GM19035 (cell line): ENCODE data around the gene ANKMY1.

Experiments
- ATAC-seq: cut with Tn5 transposase; IDR thresholded peaks from one replicate; pipeline ENCODE4 v1.9.1; 2021; ENCODE audit not compliant: unreplicated experiment

The ANKMY1 gene

DNA sequence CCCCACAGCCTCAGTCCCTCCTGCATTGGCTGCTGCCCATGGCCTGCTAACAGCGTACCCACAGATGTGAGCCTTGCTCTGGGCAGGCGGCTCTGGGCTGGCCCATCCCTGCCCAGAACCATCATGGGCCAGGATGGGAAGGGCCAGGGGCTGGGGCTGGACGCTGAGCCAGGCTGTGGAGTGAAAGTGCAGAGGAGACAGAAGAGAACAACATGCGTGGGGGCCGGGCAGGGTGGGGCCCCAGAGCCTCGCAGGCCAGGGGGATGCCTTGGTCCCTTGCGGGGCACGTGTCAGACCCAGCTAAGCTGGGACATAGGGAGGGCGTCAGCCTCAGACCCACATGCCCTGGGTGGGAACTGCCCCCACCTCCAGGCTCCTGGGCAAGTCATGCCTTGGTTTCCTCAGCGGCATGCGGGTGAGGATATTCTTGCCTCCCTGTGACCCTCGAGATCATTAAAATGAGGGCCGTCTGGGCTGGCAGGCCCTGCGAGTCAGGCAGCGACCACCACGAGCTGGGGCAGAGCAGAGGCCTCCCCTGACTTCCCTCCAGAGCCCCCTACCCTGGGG is 95.0 kb downstream of the ANKMY1 start:
- ATAC-seq, result no peak

DNA sequence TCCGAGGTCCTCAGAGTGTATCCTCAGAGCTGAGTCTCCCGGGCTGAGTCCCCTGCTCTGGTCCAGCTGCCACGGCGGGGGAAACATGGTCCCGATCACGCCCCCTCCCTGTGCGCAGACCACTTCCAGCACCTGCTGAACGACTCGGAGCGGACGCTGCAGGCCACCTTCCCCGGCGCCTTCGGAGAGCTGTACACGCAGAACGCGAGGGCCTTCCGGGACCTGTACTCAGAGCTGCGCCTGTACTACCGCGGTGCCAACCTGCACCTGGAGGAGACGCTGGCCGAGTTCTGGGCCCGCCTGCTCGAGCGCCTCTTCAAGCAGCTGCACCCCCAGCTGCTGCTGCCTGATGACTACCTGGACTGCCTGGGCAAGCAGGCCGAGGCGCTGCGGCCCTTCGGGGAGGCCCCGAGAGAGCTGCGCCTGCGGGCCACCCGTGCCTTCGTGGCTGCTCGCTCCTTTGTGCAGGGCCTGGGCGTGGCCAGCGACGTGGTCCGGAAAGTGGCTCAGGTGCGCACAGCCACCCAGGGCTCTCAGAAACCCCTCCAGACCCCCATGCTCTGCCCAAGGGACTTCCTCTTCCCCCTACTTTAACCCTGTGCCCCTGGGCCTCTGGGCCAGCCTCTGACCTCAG is 95.6 kb downstream of the ANKMY1 start:
- ATAC-seq, result no peak

DNA sequence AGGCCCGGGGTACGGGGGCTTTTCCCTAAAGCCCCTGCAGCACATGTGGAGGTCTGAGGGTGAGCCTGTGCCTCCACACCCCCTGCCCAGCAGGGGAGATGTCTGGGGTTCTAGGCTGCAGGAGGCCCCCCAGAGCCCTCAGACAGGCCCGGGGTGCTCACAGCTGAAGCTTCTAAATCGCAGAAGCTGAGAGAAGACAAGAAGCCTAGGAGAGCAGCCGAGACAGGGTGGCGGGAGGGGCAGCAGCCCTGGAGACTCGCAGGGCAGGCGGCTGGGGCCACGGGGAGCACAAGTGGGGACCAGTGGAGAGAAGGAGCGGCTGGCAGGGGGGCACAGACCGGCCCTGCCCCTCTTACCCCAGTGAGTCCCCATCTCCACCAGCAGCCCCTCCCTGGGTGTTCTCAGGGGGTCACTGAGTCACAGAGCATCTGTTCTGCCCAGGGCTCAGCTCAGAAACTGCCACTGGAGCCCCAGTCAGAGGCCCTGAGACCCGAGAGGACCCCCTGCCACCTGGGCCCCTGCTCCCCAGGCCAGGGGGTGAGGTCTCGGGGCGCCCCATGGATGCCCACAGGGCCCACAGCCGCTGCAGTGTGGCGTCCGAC is 96.2 kb downstream of the ANKMY1 start:
- no peak for ATAC-seq

DNA sequence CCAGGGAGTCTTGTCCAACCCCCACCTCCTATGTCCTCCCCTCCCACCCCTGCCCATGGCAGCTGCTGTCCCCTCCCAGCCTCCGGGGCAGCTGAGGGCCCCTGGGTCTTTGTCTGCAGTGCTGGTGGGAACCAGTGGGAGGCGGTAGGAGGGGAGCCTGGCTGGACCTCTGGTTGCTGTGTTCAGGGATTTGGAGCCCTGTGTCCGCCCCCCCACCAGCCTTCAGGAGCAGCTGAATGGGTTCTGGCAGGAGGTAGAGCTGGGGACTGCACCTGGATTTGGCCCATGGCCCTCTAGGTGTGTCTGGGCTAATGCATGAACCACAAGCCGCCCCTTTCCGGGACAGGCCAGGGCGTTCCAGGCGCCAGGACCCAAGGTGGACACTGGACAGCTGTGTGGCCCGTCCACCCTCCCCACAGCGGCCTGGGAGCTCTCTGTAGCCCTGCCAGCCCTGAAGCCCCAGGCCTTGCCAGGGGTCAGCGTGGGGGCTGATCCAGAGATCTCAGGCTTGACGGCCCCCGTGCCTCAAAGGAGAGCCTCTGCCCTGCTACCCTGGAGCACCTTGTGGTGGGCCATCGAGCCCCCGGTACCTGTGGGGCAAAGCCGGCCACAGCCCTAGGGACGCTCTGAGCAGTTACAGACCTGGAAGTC is 96.9 kb downstream of the ANKMY1 start:
- ATAC-seq, result no peak

DNA sequence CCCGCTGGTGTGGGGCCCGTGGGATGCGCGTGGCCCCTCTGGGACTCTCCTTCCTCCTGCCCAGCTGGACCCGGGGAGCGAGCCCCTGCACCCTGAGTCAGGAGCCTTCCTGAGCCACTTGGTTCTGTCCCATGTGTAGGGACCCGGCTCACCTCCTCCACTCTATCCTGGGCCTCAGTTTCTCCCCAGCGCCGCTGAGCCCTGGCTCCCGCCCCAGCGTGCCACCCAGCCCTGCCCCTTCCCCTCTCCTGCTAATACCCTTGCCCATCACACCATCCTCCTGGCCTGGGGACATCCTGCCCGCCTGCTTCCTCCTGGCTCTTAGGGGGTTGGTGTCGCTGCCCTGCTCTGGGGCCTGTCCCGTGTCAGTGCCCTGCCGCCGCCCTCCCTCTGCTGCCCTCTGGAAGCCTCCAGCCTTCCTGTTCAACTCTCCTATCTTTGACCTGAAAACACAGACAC is 97.5 kb downstream of the ANKMY1 start:
- no peak for ATAC-seq

DNA sequence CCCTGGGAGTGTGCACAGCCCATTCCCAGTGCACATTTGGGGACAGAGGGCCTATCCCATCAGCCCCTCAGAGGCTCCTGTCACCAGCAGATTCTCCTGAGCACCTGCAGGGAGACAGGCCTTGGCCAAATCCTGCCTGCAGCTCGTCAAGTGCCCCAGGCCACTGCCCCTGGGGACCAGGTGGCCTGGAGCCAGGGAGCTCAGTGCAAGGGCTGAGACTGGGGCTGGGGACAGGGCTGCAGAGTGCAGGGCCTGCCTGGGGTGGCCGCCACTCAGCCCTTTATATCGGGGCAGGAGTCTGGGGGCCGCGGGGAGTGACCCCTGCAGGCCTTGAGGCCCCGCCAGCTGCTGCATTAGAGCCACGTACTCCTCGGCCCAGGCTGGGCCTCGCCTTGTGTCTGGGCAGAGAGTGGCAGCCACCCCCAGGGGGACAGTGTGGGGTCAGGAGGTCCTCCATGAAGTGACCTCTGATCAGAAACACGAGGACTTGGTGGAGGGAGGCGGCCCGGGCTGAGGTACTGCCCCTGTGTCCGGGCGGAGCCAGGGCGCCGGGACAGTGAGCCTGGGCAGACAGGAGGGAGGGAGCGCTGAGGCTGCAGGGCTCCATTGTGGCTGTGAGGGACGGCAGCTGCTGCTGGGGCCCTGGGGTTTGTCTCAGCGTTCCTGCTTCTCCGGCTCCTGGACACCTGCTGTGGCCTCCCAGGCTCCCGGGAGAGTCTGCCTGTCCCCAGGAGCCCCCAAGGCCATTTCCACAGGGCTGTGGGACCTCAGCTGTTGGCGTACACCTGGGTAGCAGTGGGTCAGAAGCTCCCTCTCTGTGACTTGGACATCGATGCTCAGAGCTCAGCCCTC is 98.2 kb downstream of the ANKMY1 start:
- ATAC-seq, result no peak

DNA sequence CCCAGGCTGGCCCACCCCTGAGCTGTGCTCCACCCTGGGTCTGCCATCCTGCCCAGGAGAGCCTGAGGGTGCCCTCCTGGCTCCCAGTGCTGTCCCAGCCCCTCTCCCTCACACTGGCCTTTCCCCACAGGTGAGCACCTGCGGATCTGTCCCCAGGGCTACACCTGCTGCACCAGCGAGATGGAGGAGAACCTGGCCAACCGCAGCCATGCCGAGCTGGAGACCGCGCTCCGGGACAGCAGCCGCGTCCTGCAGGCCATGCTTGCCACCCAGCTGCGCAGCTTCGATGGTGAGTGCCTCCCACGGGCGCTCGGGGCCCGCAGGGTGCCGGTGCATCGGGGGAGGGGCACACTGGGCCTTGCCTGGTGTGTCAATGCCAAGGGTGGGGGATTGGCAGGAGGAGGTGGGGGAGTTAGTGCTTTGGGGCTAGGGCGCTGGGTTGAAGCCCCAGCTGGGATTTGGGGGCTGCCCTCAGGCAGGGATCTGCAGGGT is 98.8 kb downstream of the ANKMY1 start:
- ATAC-seq, result no peak

DNA sequence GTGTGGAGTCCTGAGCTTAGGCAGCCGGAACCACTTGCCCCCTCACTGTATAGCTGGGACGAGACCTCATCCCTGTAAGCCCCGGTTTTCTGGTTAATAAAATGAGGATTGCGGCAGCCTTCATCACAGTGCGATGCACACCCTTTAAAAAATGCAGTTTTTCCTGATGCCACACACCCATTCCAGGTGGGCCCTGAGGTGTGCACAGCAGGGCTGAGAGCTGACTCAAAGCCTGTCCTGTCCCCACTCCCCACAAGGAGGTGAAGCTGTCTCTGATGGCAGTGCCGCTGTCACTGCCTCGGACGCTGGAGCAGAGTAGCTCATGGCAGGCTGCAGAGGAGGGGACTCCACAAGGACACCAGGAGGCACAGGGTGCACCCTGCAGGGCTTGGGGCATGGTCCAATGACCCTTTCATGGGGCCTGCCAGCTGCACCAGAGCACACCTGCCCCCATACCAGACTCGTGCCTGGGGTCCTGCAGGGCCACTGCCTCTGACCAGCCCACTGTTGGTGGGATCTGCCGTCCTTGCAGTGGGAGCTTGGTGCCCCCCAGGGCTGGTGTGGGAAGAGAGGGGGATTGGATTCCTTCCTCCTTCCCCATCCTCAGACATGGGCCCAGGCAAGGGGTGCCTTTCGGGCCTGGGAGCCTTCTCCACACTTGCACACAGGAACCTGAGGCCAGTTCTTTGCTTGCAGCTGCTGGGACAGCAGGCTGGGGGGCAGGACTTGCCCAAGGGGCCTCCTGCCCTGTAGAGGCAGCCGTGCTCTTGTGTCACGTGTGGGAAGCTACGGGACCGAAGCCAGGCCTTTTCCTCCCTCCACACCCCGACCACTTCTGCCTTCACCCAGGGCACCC is 99.5 kb downstream of the ANKMY1 start:
- ATAC-seq, result no peak

DNA sequence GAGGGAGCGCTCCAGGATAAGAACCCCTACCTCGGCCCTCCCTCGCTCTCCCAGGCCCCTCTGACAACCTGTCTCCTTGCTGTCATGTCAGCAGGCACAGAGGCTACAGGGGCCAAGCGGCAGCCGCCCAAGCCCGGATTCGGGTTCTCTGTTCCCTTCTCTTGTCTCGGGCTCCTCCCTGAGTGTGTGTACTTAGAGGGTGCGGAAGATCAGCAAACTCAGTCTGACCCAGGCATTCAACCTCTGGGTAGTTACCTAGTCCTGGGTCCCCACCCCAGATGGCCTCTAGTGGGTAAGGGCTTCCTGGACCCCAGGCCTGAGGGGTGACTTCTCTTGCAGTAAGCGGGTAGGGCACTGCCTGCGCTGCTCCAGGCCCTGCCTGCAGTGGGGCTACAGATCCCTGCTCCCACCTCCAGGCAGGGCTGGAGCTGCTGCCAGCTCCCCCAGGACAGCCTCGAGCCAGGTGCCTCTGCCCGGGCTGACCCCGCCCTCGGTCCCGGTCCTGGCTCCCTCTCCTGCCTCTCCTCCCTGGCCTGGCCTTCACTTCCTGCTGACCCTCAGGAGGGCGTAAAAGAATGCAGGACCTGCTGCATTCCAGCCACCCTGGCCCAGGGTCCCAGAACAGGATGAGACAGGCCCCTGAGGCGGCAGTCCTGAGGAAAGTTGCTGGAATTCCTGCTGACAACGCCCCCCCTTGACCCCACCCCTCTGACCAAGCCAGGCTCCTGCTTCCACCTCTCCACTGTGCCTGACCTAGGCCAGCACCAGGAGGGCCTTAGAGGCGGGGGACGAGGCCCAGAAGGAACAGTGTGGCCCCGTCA is 100.4 kb downstream of the ANKMY1 start:
- no peak for ATAC-seq

DNA sequence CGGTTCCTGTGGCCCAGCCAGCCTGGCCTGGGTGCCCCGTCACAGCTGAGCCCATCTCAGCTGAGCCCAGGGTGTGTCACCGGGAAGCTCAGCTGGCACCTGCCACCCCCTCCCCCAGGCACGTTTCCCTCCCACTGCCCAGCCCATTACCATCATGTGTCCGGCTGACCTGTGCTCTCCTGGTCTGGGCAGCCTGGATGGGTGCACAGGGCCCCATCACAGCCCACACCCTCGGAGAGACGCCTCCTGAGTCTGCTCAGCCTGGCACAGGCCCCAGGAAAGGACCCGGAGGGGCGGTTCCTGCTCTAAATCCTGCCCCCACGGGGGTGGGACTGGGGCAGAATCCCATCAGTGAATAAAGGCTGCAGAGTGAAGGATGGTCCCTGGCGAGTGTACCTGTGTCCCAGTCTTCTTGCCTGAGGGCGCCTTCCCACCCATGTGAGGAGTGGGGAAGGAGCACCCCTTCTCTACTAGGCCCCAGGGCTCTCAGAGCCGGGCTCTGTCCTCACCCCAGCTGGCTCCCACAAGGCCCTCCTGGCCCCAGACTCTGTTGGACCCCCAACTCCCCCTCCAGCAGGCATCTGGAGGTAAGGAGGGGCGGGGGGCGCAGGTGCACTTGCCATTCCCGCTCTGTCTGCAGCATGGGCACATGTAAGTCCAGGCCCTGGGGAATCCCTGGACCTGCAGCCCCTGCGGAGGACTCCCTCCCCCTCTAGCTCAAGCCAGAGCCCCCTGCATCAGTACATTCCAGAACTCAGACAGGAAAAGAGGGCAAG is 101.2 kb downstream of the ANKMY1 start:
- ATAC-seq, result no peak

DNA sequence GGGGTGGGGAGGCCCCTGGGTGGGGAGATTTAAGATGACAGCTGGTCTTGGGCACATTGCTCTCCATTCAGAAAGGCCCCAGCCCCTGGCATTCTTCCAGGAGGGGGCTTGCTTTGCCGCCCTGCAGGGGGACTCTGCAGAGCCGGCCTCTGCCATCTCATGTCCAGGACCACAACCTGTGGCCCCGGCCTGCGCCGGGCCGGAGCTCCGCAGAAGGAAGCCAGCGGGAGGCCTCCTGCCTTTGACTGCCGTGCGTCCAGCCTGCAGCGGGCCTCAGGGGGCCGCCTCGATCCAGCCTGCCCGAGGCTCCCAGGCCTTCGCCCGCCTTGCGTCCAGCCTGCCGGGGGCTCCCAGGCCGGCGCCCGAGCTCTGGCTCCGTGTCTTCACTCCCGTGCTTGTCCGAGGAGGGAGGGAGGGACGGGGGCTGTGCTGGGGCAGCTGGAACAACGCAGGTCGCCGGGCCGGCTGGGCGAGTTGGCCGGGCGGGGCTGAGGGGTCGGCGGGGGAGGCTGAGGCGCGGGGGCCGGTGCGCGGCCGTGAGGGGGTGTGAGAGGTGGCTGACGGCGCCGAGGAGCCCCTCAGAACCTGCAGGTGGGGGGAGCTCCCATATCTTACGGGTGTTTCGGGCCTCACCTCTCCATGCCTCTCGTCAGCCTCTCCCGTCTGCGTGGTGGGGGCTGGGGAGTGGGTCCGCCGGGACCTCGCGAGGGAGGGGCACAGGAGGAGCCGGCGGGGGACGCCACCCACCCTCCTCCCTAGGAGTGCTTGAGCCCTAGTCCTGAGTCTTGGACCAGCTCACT is 101.9 kb downstream of the ANKMY1 start:
- no peak for ATAC-seq

DNA sequence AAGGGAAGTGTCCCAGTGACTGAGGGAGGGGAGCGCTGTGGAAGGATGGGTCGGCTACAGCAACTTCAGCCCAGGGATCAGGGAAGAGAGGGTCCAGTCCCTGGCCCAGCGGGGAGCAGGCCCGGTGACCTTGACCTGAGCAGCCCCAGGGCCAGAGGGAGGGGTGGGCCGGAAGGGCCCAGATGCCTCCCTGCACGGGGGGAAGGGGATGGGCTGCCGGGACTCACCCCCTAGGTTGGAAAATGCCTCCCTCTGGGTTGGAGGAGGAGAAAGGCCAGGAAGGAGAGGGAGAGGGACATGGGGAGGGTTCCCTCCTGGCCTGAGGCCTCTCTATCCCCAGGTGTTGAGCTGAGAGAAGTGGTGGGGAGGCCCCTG is 102.5 kb downstream of the ANKMY1 start:
- ATAC-seq, result no peak

DNA sequence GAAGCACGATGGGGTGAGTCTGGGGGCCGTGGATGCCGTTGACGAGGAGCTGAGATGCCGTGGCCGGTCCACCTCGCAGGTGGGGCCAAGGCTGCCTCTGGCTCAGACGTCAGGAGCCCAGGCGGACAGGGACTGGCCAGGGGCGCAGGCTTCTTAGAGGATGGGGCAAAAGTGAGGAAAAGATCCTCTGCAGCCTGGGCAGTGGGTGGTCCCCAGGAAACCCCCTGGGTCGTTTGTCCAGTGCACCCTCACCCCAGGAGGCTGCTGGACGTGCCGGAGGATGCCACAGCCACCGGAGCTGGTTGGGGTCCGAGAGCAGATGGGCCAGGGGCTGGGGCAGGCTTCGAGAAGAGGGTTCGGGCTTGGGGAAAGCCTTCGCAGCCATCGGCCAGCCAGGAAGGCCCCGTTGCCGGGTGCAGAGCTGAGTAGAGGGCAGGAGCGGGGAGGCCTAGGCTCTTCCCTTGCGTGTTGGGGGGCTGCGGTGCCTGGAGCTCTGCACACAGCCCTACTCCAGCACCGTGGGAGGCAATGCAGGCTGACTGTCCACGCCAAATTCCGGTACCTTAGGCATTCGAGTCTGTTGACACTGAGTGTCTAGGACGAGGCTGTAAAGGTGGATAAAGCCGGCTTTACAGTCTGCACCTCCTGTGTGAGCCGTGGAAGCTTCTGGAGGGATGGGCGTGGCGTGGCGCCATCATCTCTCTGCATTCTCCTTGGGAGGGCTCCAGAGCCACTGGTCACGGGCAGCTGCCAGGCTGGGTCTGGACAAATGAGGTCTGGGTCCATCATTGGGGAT is 103.5 kb downstream of the ANKMY1 start:
- ATAC-seq, result no peak

DNA sequence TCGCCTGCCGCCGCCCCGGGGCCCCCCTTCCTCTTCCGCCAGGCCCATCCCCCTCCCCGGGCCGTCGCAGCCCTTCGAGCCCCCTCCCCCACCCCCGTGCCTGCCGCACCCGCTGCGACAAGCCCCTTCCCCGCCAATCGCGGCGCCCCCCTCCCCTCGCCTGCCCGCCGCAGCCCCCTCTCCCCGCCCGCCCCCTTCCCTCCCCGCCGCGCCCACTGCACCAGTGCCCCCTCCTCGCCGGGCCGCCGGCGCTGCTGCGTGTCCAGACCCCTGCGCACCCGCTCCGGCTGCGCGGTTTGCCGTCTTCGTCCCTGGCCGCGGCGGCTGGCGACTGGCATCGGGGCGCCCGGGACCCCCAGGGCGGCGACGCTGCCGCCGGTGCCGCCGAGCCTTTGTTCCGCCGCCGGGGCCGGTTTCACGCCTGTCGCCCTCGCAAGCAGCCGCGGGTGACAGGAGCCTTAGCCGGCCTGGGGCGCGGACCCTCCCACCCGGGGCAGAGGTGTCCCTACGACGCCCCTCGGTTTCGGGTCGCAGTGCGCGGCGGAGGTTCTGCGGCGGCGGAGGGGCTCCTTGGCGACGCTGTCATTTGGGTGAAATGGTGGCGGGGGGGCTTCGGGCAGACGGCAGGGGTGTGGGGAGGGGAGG is 104.2 kb downstream of the ANKMY1 start:
- no peak for ATAC-seq

DNA sequence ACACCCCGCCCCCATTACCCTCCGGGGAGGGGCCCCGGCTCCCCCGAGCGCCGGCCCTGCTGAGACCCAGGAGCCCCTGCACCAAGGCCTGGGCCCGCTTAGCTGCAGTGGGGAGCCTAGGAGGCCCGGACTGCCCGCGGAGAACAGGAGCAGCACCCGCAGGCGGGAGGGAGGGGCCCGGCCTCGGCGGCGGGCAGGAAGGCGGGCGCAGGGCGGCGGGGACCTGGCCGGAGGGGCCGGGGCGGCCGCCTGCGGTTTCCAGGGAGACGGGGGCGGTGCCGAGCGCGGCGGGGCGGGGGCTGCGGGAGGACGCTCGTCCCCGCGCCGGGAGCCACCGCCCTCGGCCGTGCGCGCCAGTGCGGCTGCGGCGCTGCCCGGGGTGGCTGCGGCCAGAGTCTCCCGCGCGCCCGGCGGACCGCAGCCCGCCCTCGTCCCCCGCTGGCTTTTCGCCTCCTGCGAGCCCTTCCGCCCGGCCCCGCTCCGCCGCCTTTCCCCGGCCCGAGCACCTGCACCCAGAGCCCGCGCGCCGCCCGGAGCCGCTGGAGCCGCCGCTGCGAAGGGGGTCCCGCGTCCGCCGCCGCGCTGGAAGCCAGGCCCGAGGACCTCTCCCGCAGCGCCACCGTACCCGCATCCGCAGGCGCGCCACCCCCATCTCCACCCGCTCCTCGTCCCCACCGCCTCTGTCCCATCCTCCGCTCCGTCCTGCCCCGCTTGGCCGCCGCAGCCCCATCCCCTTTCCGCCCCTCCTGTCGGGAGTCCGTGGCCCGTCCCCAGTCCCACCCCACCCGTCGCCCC is 105.1 kb downstream of the ANKMY1 start:
- ATAC-seq, result no peak
